NCI-H187 treated with DMSO at 0.1 percent for 48 hours (cell line): ENCODE results near the gene FAM200B.
A peak's percentile ranks its signal among the peaks of the same experiment; 100 is the strongest.

Source experiments
- DNase-seq: peaks from one replicate; lab custom pipeline; 2025; lab: John Stamatoyannopoulos, UW

The FAM200B gene

DNA sequence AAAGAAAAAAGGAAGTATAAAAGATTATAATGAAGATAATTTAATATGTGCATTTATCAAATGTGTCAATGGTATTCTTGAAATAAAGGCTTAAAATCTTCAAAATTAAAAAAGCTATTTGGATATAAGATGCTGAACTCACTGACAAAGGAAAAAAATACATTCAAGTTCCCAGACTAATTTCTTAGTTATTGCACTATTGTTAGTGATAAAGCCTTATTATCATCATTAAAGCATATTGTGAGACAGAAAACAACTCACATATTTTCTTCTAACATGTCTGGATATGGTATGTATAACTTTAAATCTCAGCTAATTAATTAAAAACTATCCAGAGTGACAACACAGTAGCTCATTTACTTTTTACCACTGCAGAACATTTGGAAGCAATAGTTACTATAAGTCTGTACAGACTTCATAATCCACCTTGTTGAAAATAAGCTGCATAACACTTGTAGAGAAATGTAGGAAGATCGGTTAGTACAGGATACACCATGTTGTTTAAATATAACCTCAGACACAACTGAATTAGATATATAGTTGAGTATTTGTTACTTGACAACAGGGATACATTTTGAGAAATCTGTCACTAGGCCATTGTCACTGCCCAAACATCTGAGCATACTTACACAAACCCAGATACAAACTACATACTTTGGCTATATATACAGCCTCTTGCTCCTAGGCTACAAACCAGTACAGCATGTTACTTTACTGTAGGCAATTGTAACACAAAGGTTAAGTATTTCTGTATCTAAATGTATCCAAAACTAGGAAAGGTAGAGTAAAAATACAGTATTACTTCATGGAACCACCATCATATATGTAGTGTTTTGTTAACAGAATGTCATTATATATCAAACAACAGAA is 12.8 kb upstream of the FAM200B start:
- no peak for DNase-seq

DNA sequence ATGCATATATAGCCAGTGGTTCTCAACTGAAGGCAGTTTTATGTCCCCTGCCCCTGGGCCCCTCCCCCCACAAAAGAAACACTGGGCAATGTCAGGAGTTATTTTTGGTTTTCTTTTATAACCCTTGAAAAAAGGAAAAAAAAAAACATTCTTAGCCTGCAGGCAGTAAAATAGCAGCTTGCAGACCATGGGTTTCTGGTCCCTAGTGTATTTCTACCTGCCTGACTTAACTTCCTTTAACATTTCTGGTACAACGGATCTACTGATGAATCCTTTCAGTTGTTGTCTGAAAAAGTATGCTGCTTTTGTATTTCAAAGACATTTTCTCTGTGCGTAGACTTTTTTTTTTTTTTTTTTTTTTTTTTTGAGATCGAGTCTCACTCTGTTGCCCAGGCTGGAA is 11.1 kb upstream of the FAM200B start:
- no peak for DNase-seq

- no peak for DNase-seq
Measured at GRCh38 chr4:15672101-15672500, 9.5 kb upstream of the FAM200B start.

DNA sequence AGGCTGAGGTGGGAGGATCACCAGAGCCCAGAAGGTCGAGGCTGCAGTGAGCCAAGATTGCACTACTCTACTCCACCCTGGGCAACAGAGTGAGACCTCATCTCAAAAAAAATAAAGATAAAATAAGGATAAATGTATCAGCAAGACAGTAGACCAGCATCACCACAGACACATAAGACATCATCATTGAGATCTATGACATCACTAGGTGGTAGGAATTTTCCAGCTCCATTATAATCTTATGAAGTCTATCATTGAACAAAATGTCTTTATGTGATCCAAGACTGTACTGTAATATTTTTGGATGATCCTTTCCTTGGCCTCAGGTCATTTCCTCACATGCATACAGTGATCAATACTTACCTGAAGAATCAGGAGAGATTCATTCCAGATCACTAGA is 8.3 kb upstream of the FAM200B start:
- DNase-seq: no peak

GRCh38 chr4:15674046-15674445 is 7.6 kb upstream of the FAM200B start:
- no peak for DNase-seq

DNA sequence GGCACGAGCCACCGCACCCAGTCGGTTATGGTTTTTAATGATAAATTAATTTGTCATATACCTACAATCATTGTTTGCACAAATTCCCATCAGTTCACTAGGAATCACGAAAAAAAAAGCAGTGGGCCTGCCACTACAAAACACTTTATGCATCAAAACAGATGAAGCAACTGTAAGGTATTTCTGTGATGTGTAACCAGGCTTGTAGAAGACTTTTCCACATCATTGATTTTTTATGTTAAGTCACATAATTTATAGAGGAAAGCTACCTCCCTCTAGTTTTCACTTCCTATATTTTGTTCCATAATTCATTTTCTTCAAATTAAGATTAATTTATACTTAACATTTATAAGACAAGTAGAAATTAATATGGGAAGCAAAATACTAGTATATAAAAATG is 6.7 kb upstream of the FAM200B start:
- no peak for DNase-seq

DNA sequence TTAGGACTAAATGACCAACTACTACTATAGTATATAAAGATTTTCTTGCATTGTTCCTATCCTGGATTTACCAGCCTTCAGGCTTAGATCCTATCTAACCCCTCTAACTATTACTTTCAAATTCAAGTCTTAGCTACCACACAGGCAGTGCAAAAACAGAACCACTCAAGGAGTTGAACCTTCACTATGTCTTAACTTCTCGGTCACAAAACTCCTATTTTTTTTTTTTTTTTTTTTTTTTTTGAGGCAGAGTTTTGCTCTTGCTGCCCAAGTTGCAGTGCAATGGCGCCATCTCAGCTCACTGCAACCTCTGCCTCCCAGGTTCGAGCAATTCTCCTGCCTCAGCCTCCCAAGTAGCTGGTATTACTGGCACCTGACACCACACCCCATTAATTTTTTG is 6.3 kb upstream of the FAM200B start:
- no peak for DNase-seq

DNA sequence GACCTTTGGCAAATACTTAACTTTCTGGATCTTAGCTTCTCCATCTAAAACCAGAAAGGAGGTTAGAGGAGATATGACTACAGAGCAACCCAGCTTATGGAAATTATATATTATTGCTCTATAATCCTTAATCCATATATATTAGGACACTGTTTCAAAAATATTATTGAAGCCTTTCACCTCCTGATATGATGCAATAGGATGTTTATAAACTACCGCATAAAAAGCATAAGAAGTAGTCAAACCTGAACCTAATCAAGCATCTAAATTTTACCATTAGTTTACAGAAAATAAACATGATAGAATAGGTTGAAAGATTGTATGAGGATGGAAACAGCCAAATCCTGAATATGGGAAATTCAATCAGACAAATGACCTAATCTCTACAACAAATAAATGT is 5.6 kb upstream of the FAM200B start:
- no peak for DNase-seq

DNA sequence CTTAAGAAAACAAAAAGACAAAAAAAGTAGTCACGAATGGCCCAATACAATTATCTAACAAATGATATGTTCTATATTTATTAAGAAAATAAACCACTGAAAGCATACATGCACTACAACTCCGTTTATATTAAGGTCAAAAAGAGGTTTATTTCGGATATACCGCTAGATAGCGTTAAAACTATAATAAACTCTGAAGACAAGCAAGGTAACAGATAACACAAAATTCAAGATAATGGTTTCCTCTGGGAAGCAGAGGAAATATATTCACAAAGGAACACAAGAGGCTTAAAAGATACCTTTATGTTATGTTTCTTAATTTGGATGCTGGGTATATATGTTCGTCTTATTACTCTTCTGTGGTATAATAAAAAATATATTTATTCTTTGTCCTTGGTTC is 4.7 kb upstream of the FAM200B start:
- DNase-seq: no peak

- no peak for DNase-seq
Measured at GRCh38 chr4:15677507-15677988, 4.1 kb upstream of the FAM200B start.

- DNase-seq: no peak
Measured at GRCh38 chr4:15681067-15681371, 608 bp upstream of the FAM200B start.

DNA sequence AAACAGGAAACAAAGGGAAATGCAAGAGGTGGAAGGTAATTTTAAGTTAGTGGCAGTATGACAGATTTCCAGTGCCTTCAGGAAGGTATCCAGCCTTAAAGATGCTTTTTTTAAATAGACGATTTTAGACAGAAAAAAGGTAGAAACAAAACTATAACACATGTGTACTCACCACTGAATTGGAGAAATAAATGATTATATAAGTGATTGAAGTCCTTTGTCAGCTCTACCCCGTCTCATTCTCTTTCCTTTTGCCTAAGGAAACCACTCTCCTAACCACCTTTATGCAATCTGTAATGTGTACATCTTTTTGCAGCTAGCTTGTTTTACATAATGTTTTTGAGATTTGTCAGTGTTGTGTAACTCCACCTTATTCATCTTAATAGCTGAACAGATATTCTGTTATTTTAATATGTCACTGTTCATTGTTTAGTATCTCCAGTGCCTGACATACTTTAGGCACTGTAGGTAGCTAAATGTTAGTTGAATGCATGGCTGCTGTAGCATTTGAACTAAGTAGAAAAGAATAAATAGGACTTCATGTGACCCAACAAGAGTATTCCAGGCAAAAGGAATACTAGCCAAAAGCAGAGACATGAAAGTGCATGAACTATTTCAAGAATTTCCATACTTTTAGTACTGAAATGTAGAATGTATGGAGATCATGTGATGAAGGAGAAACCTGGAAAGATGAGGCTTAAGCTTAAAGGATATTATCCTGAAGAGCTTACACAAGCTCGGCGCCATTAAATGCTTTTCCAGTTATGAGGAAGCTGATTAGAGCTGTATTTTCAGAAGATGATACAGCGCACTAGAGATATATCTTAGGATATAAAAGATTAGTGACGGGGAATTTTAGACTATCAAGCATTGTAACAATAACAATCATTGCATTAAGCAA is 865 bp downstream of the FAM200B start:
- no peak for DNase-seq

- DNase-seq: no peak
Measured at GRCh38 chr4:15683143-15683495, 1.5 kb downstream of the FAM200B start.

- no peak for DNase-seq
Measured at GRCh38 chr4:15684498-15684897, 2.9 kb downstream of the FAM200B start.

DNA sequence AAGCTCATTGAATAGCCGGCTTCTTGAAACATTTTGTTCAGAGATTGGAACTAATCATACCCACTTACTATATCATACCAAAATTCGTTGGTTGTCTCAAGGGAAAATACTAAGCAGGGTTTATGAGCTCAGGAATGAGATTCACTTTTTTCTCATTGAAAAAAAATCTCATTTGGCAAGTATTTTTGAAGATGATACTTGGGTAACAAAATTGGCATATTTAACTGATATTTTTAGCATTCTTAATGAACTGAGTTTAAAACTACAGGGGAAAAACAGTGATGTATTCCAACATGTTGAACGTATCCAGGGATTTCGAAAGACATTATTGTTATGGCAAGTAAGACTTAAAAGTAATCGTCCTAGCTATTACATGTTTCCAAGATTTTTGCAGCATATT is 6.4 kb downstream of the FAM200B start:
- no peak for DNase-seq

GRCh38 chr4:15689540-15689939 is 7.9 kb downstream of the FAM200B start:
- no peak for DNase-seq

DNA sequence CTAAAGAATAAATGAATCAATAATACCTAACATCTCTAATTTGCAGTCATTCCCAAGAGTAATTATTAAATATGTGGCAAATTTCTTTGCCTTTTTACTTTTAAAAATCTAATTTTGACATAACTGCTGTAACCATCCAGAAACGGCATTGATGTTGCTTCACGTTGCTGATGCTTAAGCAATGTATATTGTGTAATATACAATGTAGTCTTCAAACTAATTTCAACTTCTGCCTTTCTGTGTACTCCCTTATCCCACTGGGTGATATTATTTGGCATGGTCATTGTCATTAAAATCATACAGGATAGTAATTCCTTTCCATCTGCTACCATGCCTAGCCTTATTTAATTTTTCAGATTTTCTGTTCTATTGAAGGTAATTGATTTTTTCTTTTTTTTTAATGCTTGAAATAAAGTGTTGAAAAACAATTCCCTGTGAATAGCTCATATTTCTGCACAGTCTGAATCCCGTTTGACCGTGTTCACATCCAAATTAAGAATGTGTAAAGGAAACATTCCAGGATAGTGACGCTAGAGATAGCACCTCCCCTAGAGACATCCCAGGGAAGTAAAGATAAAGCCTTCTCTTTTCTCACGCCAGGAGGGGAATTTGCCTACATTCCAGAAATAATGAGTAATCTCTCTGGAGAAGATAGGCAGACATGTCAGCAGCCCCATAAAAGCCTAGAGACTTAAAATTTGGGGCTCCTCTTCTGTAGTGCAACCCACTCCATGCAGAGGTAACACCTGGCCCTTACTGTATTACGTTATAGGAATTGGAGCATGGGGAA is 8.6 kb downstream of the FAM200B start:
- DNase-seq: no peak

GRCh38 chr4:15691346-15692135 is 9.9 kb downstream of the FAM200B start:
- no peak for DNase-seq

- no peak for DNase-seq
Measured at GRCh38 chr4:15692602-15693001, 11.0 kb downstream of the FAM200B start.

- DNase-seq: no peak
Measured at GRCh38 chr4:15694431-15694830, 12.8 kb downstream of the FAM200B start.

- peak; percentile 54 for DNase-seq
Measured at GRCh38 chr4:15695240-15695699, 13.6 kb downstream of the FAM200B start.

- no peak for DNase-seq
Measured at GRCh38 chr4:15695729-15696128, 14.1 kb downstream of the FAM200B start.
